HG02943 (cell line): ENCODE data around the gene RPS29.
"Not testable (repeated sequence)": the region's sequence is repeated elsewhere in the genome, so short reads cannot be mapped to it uniquely, and the experiment has no call there.

ENCODE experiments used
- ATAC-seq: cut with Tn5 transposase; IDR thresholded peaks from one replicate; pipeline ENCODE4 v1.9.1; 2021; ENCODE audit warnings: mild to moderate bottlenecking, low read depth, moderate library complexity; ENCODE audit not compliant: unreplicated experiment

Gene RPS29

GRCh38 chr14:49598485-49599300, 12.5 kb upstream of the RPS29 start, which contains the start of gene LRR1:
Gene LRR1, plus strand, starts transcription at chr14:49598940. Its CDS starts 81 bp downstream, at chr14:49599021.
- peak; percentile 48 for ATAC-seq

DNA sequence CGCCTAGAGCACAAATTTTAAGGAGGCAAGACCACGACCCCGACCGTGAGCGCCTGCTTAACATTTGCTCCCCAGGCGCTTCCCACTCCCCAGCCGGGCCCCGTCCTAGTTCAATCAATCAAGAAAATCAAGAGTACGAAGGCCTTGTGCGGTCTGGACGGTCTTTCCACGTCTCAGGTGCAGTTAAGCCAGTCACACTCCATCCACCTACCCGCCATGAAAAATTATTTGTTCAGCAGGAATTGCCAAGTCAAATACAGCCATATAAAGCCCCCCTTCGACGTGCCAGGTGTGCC, 12.0 kb upstream of the RPS29 start:
- no peak for ATAC-seq

GRCh38 chr14:49594347-49595091, 8.3 kb upstream of the RPS29 start:
- ATAC-seq: no peak

DNA sequence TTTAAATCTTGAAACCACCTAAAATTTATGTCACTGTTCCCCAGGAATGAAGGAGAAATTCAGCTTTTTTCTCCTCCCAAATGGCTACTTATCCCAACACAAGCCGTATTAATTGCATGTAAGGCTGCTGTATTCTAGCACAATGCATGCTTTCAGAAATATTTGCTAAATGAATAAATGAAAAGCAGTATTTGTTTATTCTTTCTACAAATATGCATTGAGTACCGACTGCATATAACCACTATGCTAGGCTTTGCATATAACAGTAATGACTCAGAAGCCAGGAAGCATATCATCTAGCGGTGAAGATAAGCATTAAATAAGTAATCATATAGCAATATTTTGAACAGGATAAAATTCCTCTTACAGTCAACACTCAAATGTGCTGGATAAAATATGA, 6.8 kb upstream of the RPS29 start:
- no peak for ATAC-seq

GRCh38 chr14:49589387-49589786, 3.2 kb upstream of the RPS29 start:
- ATAC-seq: no peak

DNA sequence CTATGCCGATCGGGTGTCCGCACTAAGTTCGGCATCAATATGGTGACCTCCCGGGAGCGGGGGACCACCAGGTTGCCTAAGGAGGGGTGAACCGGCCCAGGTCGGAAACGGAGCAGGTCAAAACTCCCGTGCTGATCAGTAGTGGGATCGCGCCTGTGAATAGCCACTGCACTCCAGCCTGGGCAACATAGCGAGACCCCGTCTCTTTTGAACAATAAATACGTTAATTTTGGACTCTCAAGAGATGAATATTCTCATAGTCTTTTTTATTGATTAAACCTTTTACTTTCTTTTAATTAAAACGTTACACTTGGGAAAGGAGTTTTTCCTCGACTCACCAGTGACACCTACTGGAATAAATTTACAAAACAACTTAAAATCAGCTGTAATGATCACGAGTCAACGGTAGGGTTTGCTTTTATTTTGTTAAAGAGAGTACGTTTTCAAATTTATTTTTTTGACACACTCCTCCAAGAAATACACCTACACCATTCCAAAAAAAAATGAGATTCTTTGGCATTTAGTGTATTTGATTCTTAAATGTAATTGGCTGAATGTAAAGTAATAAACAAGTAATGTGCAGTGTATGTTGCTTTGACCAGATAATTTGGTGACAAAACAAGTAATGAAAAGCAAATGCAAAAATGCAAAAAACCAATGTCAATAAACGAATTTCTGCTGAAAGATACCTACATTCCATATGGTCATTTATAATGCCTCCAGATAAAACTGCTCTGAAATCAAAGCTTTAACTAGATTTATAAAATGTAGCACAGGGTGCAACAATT, 687 bp upstream of the RPS29 start:
- peak; percentile 33 for ATAC-seq

DNA sequence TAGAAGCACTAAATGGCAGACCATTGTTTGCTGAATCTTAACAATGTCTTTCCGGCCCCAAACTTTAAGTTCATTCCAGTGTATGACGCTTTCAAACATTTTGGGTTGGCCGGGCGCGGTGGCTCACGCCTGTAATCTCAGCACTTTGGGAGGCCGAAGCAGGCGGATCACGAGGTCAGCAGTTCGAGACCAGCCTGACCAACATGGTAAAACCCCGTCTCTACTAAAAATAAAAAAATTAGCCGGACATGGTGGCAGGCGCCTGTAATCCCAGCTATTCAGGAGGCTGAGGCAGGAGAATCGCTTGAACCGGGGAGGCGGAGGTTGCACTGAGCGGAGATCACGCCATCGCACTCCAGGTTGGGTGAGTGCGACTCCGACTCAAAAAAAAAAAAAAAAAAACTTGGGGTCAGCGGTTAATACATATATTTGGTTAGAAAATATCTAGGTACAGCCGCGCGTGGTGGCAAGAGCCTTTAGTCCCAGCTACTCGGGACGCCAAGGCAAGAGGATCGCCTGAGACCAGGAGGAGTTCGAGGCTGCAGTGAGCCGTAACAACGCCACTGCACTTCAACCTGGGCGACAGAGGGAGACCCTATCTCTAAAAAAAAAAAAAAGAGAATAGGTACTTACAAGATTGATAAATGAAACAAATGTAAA, 1.1 kb downstream of the RPS29 start:
- ATAC-seq: not testable (repeated sequence)

GRCh38 chr14:49584058-49584457, 2.1 kb downstream of the RPS29 start:
- no peak for ATAC-seq

GRCh38 chr14:49583629-49584028, 2.6 kb downstream of the RPS29 start:
- ATAC-seq: no peak

- ATAC-seq: no peak
Measured at GRCh38 chr14:49582113-49582977, 3.8 kb downstream of the RPS29 start.

DNA sequence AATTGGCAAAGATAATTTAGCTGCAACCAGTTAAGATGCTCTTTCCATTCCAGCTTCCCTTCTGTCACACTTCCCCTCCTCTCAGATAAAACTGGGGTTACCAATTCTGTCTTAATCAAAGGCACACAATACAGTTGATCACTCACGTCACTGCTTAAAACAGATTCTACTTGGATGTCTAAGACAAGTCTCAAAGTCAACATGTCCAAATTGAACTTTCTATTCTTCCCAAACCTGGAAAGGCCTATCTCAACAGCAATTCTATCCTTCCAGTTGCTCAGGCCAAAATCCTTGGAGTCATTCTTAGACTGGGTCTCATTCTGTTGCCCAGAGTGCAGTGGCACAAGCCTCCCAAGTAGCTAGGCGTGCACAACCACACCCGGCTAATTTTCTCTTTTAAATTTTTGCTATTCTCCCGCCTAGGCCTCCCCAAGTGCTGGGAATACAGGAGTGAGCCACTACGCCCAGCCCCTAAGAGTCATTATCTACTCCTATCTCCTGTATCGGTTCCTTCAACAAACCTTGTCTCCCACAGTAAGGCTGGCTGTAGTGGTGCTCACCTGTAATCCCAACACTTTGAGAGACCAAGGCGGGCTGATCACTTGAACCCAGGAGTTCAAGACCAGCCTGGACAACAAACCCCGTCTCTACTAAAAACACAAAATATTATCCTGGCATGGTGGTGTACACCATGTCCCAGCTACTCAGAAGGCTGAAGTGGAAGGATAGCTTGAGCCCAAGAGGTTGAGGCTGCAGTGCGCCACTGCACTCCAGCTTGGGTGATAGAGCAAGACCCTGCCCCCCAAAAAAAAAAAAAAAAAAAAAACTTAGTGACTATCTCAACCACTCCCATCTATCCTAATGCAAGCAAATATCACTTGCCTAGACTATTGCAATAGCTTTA, 4.7 kb downstream of the RPS29 start:
- no peak for ATAC-seq

- no peak for ATAC-seq
Measured at GRCh38 chr14:49579841-49580240, 6.3 kb downstream of the RPS29 start.

GRCh38 chr14:49578141-49578540, 8.0 kb downstream of the RPS29 start:
- no peak for ATAC-seq

DNA sequence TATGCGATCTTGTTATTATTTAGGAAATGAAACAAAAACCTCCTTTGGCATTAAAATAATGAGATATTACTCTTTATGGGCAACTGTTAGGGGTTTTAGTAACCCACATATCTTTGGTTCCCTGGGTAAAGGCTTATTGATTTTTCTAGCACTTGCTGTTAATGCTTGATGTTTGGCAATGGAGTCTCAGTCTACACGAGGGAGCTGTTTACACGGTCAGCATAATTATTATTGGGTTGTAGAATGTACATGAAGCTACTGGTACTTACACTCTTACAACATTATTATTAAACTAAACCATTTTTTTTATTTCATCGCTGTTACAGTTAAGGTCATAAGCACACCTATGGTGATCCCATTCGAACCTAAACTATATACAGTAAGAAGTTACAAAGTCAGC, 12.1 kb downstream of the RPS29 start:
- no peak for ATAC-seq

DNA sequence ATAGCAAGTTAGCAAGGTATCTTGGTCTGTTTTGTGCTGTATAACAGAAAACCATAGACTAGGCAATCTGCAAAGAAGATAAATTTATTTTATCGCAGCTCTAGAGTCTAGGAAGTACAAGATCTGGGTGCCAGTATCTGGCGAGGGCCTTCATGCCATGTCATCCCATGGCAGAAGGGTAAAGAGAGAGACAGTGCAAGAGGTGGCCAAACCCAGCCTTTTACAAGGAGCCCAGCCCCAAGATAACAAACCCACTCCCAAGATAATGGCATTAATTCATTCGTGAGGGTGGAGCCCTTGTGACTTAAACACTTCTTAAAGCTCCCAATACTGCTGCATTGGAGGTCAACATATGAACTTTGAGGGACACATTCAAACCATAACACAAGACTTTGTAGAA, 16.9 kb downstream of the RPS29 start:
- ATAC-seq: no peak

DNA sequence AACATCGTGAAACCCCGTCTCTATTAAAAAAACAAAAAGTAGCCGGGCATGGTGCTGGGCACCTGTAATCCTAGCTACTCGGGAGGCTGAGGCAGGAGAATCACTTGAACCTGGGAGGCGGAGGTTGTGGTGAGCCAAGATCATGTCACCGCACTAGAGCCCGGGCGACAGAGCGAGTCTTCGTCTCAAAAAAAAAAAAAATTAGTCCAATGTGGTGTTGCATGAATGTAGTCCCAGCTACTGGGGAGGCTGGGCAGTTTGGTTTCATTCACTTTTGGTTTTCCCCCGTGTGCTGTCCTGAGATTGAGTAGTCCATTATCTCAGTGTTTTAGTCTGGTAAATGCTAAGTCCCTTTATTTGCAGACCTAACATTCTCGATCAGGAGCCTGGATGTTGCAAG, 19.5 kb downstream of the RPS29 start:
- no peak for ATAC-seq

- no peak for ATAC-seq
Measured at GRCh38 chr14:49559979-49560768, 26.0 kb downstream of the RPS29 start.

- no peak for ATAC-seq
Measured at GRCh38 chr14:49553892-49554291, 32.3 kb downstream of the RPS29 start.
